Measurements from ENCODE around the gene CTIF.

Gene CTIF

GRCh38 chr18:48560491-48560890 is 21.7 kb downstream of the CTIF start:
- no peaks in the 10 kb centered on the region for H3K9me3 ChIP-seq
- H3K4me1 ChIP-seq: no peaks in the 10 kb centered on the region; the same call in 1 of the 2 replicates
- H3K36me3 ChIP-seq: no peaks in the 10 kb centered on the region
- no peaks in the 10 kb centered on the region for H3K27me3 ChIP-seq
- DNase-seq: no peak
- TF ChIP-seq, protein P1, sequence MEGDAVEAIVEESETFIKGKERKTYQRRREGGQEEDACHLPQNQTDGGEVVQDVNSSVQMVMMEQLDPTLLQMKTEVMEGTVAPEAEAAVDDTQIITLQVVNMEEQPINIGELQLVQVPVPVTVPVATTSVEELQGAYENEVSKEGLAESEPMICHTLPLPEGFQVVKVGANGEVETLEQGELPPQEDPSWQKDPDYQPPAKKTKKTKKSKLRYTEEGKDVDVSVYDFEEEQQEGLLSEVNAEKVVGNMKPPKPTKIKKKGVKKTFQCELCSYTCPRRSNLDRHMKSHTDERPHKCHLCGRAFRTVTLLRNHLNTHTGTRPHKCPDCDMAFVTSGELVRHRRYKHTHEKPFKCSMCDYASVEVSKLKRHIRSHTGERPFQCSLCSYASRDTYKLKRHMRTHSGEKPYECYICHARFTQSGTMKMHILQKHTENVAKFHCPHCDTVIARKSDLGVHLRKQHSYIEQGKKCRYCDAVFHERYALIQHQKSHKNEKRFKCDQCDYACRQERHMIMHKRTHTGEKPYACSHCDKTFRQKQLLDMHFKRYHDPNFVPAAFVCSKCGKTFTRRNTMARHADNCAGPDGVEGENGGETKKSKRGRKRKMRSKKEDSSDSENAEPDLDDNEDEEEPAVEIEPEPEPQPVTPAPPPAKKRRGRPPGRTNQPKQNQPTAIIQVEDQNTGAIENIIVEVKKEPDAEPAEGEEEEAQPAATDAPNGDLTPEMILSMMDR (IDR thresholded peaks at IDR 0.05; ENCODE audit: low read depth, low read length): no peak
- no peak overlapping the region for H3K4me3 ChIP-seq (ENCODE audit: low read depth, low read length)

- no peak for DNase-seq
- H3K36me3 ChIP-seq: no peaks in the 10 kb centered on the region
- TF ChIP-seq, protein P1 (IDR thresholded peaks at IDR 0.05; ENCODE audit: low read depth, low read length): no peak
- no peaks in the 10 kb centered on the region; the same call in 1 of the 2 replicates for H3K4me1 ChIP-seq
- H3K27me3 ChIP-seq: no peaks in the 10 kb centered on the region
- H3K4me3 ChIP-seq (ENCODE audit: low read depth, low read length): no peak overlapping the region
- no peaks in the 10 kb centered on the region for H3K9me3 ChIP-seq
Measured at GRCh38 chr18:48562075-48562474, 23.2 kb downstream of the CTIF start.

- H3K4me3 ChIP-seq (ENCODE audit: low read depth, low read length): no peak overlapping the region
- H3K9me3 ChIP-seq: no peaks in the 10 kb centered on the region
- TF ChIP-seq, protein P1 (IDR thresholded peaks at IDR 0.05; ENCODE audit: low read depth, low read length): no peak
- H3K4me1 ChIP-seq: no peaks in the 10 kb centered on the region; the same call in 1 of the 2 replicates
- no peak for DNase-seq
- H3K27me3 ChIP-seq: no peaks in the 10 kb centered on the region
- no peaks in the 10 kb centered on the region for H3K36me3 ChIP-seq
Measured at GRCh38 chr18:48563027-48563426, 24.2 kb downstream of the CTIF start.

DNA sequence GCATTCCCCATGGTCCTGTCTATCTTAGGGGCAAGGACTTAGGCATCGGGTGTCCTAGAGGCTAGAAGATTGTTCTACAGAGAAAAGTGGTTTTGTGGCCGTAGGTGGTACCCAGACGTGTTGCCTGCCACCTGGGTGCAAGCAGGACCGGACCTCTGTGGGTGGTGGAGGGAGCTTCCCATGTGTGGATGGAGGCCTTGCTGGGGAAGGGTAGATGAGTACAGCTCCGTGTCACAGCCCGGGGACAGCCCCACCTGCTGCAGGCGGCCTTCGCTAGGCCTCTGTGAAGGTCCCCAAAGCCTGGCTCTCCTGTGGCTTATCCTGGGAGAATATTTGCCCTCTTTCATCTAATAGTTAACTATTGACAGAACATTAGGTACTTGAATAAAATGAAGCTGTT is 25.3 kb downstream of the CTIF start:
- no peak for DNase-seq
- Histone ChIP-seq H3K4me1 (no peaks in the 10 kb centered on the region; the same call in 1 of the 2 replicates), H3K36me3 (no peaks in the 10 kb centered on the region), H3K4me3 (ENCODE audit: low read depth, low read length) (no peak overlapping the region), H3K27me3 (no peaks in the 10 kb centered on the region), H3K9me3 (no peaks in the 10 kb centered on the region)
- TF ChIP-seq, protein P1 (IDR thresholded peaks at IDR 0.05; ENCODE audit: low read depth, low read length): no peak

GRCh38 chr18:48565105-48565504 is 26.3 kb downstream of the CTIF start:
- DNase-seq: no peak
- Histone ChIP-seq H3K4me3 (ENCODE audit: low read depth, low read length) (no peak overlapping the region), H3K4me1 (no peaks in the 10 kb centered on the region; the same call in 1 of the 2 replicates), H3K9me3 (no peaks in the 10 kb centered on the region), H3K36me3 (no peaks in the 10 kb centered on the region), H3K27me3 (no peaks in the 10 kb centered on the region)
- TF ChIP-seq, protein P1 (IDR thresholded peaks at IDR 0.05; ENCODE audit: low read depth, low read length): no peak

DNA sequence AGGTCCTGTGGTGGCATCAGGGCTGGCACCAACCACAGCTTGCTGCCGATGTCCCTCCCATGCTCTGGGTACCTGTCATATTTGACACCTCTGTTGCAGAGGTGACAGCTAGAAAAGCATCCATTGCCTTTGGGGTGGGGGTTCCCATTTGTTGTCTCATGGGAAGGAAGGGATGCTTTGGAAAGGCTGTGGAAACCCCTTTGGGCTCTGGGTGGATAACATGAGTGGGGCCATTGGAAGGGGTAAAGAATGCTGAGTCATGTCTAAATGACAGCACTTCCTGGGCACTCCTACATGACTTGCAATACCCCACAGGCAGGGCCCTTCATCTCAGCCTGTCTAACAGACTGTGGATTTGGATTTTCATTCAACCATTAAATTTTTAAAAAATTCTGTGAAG is 27.8 kb downstream of the CTIF start:
- no peak for DNase-seq
- Histone ChIP-seq H3K9me3 (no peaks in the 10 kb centered on the region), H3K36me3 (no peaks in the 10 kb centered on the region), H3K27me3 (no peaks in the 10 kb centered on the region), H3K4me1 (no peaks in the 10 kb centered on the region; the same call in 1 of the 2 replicates), H3K4me3 (ENCODE audit: low read depth, low read length) (no peak overlapping the region)
- TF ChIP-seq, protein P1 (IDR thresholded peaks at IDR 0.05; ENCODE audit: low read depth, low read length): no peak

Data from BE2C (cell line).